Neural cell (in vitro differentiated cells): Measurements from ENCODE around the gene TRAF3. TPM values are rescaled to one million over a fixed set of nuclear protein-coding genes. Genes with fewer than 3 reads are reported as not detected.

Experiments
- H2AFZ ChIP-seq: fragments of 200-600, 300-800 bp; sonication (generic), shearing (Covaris generic); 2 replicates; pipeline ENCODE4 v1.6.0; 2014; ENCODE audit warnings: low read depth, mild to moderate bottlenecking, antibody characterized with exemption, low read length, moderate library complexity
- H3F3A ChIP-seq: fragments of 200-600 bp; shearing (Covaris generic); 2 replicates; pipeline ENCODE4 v1.6.1; 2016; ENCODE audit warnings: mild to moderate bottlenecking, moderate library complexity, mixed read lengths, antibody characterized with exemption, low read length; ENCODE audit not compliant: insufficient read depth, poor library complexity, severe bottlenecking
- H3K27ac ChIP-seq: fragments of 200-600, 300-800 bp; sonication (generic), shearing (Covaris generic); 2 replicates; pipeline ENCODE4 v1.5.1; 2014; ENCODE audit warnings: mild to moderate bottlenecking, low read length, moderate library complexity
- H3K27me3 ChIP-seq: fragments of 300-800, 200-600 bp; sonication (generic), shearing (Covaris generic); 2 replicates; pipeline ENCODE4 v1.6.0; 2014; ENCODE audit warnings: mild to moderate bottlenecking, low read depth, low read length, moderate library complexity; ENCODE audit not compliant: insufficient read depth
- H3K36me3 ChIP-seq: fragments of 300-800, 200-600 bp; sonication (generic), shearing (Covaris generic); 2 replicates; pipeline ENCODE4 v1.5.1; 2014; ENCODE audit warnings: mild to moderate bottlenecking, antibody characterized with exemption, low read length, moderate library complexity; ENCODE audit not compliant: insufficient read depth
- H3K4me2 ChIP-seq: fragments of 300-800, 200-600 bp; sonication (generic), shearing (Covaris generic); 2 replicates; pipeline ENCODE4 v1.6.0; 2014; ENCODE audit warnings: mild to moderate bottlenecking, low read length
- H3K4me3 ChIP-seq: fragments of 300-800, 200-600 bp; sonication (generic), shearing (Covaris generic); 2 replicates; pipeline ENCODE4 v1.5.1; 2014; ENCODE audit warnings: mild to moderate bottlenecking, low read length, moderate library complexity
- H3K79me2 ChIP-seq: fragments of 200-600 bp; shearing (Covaris generic); replicated peaks from 2 replicates; pipeline ENCODE4 v1.6.0; 2014; ENCODE audit warnings: mild to moderate bottlenecking, low read length, moderate library complexity; ENCODE audit not compliant: insufficient read depth
- H3K9ac ChIP-seq: fragments of 300-800, 200-600 bp; sonication (generic), shearing (Covaris generic); 2 replicates; pipeline ENCODE4 v1.6.1; 2016; ENCODE audit warnings: mild to moderate bottlenecking, low read length, mixed read lengths
- H3K9me2 ChIP-seq: fragments of 200-600 bp; shearing (Covaris generic); 2 replicates; pipeline ENCODE4 v1.6.1; 2016; ENCODE audit warnings: mild to moderate bottlenecking, low read length, mixed read lengths; ENCODE audit not compliant: insufficient read depth
- H3K9me3 ChIP-seq: fragments of 200-600, 300-800 bp; sonication (generic), shearing (Covaris generic); 2 replicates; pipeline ENCODE4 v1.6.1; 2016; ENCODE audit warnings: mild to moderate bottlenecking, mixed run types, low read length, moderate library complexity, mixed read lengths
- H4K20me1 ChIP-seq: fragments of 200-600 bp; shearing (Covaris generic); 2 replicates; pipeline ENCODE4 v1.6.1; 2016; ENCODE audit warnings: mild to moderate bottlenecking, mixed run types; ENCODE audit not compliant: insufficient read depth
- EP300 ChIP-seq: fragments of 450-650 bp; conservative IDR thresholded peaks from 2 replicates; pipeline ENCODE4 v1.6.1; 2014; ENCODE audit warnings: antibody characterized with exemption, mild to moderate bottlenecking, moderate library complexity; ENCODE audit not compliant: poor library complexity, severe bottlenecking
- EZH2 ChIP-seq: fragments of 200-600, 300-800 bp; shearing (Covaris generic), sonication (generic); IDR thresholded peaks from 2 replicates; pipeline ENCODE4 v1.6.1; 2014; ENCODE audit warnings: antibody characterized with exemption, low read length, borderline replicate concordance, mild to moderate bottlenecking; ENCODE audit not compliant: insufficient read depth, poor library complexity, severe bottlenecking
- MXI1 ChIP-seq: fragments of 450-650 bp; conservative IDR thresholded peaks from 2 replicates; pipeline ENCODE4 v1.6.1; 2014; ENCODE audit warnings: antibody characterized with exemption, mild to moderate bottlenecking; ENCODE audit not compliant: poor library complexity, severe bottlenecking
- POLR2AphosphoS5 ChIP-seq: IDR thresholded peaks from 2 replicates; pipeline ENCODE4 v1.6.1; 2012
- RAD21 ChIP-seq: fragments of 450-650 bp; conservative IDR thresholded peaks from 2 replicates; pipeline ENCODE4 v1.6.1; 2014; ENCODE audit warnings: antibody characterized with exemption, mild to moderate bottlenecking, moderate library complexity
- SMC3 ChIP-seq: fragments of 450-650 bp; conservative IDR thresholded peaks from 2 replicates; pipeline ENCODE4 v1.6.1; 2014; ENCODE audit warnings: antibody characterized with exemption, mild to moderate bottlenecking, moderate library complexity; ENCODE audit not compliant: poor library complexity
- TAF1 ChIP-seq: IDR thresholded peaks from 2 replicates; pipeline ENCODE4 v1.6.1; 2012; ENCODE audit warnings: low read depth
- polyA plus RNA-seq: library from polyadenylated mRNA; depleted of rRNA; stranded (reverse); fragments of >200 nt; gene quantifications from 2 replicates; pipeline ENCODE4 v1.2.3, GENCODE V29; 2014
- TF ChIP-seq, protein P1 (sequence below): fragments of 450-650 bp; IDR thresholded peaks from 2 replicates; pipeline ENCODE4 v1.5.1; 2014; ENCODE audit warnings: antibody characterized with exemption, mild to moderate bottlenecking, moderate library complexity; ENCODE audit not compliant: poor library complexity, severe bottlenecking
- TF ChIP-seq, protein P2 (sequence below): IDR thresholded peaks from 2 replicates; pipeline ENCODE4 v1.6.1; 2012; ENCODE audit warnings: borderline replicate concordance

TRAF3 gene
- polyA plus RNA-seq, 1 donor from 2014 or later = 13.3 TPM

DNA sequence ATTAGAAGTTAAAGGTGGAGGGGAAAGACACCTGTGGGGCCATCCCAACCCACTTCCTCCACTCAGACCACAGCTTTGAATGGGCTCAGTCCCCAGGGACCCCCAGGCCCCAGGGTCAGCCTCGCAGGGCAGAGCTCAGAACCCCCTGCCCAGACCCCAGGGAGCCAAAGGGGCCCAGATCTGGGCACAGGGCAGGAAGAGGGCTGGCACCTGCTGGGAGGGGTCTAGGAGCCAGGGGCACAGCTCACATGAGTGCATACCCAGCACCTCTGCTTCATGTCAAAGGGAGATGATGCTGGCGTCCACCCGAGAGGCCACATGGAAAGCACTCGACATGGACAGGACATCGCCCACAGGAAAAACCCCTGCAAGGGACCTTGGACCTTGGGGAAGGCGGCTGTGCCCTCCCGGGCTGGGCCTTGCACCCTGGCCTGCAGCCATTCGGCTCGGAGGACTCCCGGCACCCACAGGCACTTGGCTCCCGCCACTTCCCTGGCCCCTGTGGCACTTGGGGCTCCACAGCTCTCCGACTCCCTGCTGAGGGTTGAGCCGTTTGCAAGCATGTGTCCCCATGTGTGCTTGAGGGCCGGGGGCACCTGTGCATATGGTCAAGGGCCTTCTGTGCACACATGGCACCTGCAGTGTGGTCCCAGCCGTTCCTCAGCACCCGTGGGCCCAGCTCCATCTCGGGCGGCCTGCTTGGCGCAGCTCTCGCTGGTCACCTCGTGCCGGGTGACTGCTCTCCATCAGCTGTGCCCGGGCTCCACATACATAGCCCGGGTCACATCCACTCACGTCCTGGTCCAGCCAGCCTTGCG, 137.4 kb downstream of the TRAF3 start:
- Histone ChIP-seq H3F3A (no peaks in the 10 kb centered on the region), H3K9me2 (no peaks in the 10 kb centered on the region), H3K36me3 (no peaks in the 10 kb centered on the region), H3K9ac (no peak overlapping the region), H3K27me3 (no peaks in the 10 kb centered on the region), H3K27ac (no peak overlapping the region), H4K20me1 (no peaks in the 10 kb centered on the region), H3K4me2 (no peak overlapping the region), H3K79me2 (no peaks in the 10 kb centered on the region), H3K9me3 (no peaks in the 10 kb centered on the region), H2AFZ (no peak overlapping the region), H3K4me3 (no peak overlapping the region)
- TF ChIP-seq EP300 (no peak), POLR2AphosphoS5 (no peak), TAF1 (no peak), RAD21 (no peak), SMC3 (no peak), MXI1 (no peak), EZH2 (no peak)
- TF ChIP-seq, protein P1, sequence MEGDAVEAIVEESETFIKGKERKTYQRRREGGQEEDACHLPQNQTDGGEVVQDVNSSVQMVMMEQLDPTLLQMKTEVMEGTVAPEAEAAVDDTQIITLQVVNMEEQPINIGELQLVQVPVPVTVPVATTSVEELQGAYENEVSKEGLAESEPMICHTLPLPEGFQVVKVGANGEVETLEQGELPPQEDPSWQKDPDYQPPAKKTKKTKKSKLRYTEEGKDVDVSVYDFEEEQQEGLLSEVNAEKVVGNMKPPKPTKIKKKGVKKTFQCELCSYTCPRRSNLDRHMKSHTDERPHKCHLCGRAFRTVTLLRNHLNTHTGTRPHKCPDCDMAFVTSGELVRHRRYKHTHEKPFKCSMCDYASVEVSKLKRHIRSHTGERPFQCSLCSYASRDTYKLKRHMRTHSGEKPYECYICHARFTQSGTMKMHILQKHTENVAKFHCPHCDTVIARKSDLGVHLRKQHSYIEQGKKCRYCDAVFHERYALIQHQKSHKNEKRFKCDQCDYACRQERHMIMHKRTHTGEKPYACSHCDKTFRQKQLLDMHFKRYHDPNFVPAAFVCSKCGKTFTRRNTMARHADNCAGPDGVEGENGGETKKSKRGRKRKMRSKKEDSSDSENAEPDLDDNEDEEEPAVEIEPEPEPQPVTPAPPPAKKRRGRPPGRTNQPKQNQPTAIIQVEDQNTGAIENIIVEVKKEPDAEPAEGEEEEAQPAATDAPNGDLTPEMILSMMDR = no peak
- TF ChIP-seq, protein P2, sequence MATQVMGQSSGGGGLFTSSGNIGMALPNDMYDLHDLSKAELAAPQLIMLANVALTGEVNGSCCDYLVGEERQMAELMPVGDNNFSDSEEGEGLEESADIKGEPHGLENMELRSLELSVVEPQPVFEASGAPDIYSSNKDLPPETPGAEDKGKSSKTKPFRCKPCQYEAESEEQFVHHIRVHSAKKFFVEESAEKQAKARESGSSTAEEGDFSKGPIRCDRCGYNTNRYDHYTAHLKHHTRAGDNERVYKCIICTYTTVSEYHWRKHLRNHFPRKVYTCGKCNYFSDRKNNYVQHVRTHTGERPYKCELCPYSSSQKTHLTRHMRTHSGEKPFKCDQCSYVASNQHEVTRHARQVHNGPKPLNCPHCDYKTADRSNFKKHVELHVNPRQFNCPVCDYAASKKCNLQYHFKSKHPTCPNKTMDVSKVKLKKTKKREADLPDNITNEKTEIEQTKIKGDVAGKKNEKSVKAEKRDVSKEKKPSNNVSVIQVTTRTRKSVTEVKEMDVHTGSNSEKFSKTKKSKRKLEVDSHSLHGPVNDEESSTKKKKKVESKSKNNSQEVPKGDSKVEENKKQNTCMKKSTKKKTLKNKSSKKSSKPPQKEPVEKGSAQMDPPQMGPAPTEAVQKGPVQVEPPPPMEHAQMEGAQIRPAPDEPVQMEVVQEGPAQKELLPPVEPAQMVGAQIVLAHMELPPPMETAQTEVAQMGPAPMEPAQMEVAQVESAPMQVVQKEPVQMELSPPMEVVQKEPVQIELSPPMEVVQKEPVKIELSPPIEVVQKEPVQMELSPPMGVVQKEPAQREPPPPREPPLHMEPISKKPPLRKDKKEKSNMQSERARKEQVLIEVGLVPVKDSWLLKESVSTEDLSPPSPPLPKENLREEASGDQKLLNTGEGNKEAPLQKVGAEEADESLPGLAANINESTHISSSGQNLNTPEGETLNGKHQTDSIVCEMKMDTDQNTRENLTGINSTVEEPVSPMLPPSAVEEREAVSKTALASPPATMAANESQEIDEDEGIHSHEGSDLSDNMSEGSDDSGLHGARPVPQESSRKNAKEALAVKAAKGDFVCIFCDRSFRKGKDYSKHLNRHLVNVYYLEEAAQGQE = no peak

DNA sequence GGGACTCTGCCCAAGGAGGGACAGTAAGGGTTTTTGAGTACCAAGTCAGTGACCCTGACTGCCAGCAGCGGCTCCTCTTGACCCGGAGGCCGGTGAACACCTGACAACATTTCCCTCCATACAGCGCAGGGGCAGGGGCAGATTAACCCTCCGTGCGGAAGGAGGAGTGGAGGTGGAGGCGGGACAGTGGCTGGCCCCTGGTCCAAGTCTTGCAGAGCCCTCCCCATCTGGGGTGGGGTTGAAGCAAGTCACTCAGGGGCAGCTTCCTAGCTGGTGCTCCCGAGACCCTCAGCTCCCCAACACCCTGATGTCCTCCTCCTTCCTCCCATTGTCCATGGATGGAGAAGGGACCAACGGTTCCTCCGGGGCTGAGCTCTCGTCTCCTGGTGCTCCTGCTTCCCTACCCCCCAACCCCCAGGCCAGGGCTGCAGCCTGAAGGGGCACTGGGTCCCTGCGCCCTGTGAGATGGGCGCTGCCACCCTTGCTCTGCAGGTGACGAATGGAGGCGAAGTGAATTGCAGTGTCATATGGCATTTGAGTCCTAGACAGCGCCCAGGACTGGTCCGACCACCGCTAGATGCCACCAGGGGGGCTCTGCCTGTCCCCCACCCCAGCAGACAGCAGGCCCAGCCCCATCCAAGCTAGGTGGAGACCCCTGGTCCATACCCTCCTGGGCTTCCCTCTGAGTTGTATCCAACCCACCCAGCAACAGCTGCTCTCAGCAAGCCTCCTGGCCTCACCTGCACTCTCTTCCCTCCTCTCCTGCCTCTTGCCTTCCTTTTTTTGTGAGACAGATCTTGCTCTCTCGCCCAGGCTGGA, 138.3 kb downstream of the TRAF3 start:
- Histone ChIP-seq H3K9me3 (no peaks in the 10 kb centered on the region), H3K36me3 (no peaks in the 10 kb centered on the region), H3K9me2 (no peaks in the 10 kb centered on the region), H3K4me2 (no peak overlapping the region), H2AFZ (no peak overlapping the region), H4K20me1 (no peaks in the 10 kb centered on the region), H3F3A (no peaks in the 10 kb centered on the region), H3K27ac (no peak overlapping the region), H3K9ac (no peak overlapping the region), H3K4me3 (no peak overlapping the region), H3K27me3 (no peaks in the 10 kb centered on the region), H3K79me2 (no peaks in the 10 kb centered on the region)
- TF ChIP-seq RAD21 = no peak
- TF ChIP-seq, protein P2 = no peak
- no peak for TF ChIP-seq MXI1
- TF ChIP-seq EP300 = no peak
- TF ChIP-seq TAF1 = no peak
- TF ChIP-seq, protein P1 = no peak
- no peak for TF ChIP-seq SMC3
- TF ChIP-seq EZH2 = no peak
- TF ChIP-seq POLR2AphosphoS5 = no peak
